Fibroblast of pulmonary artery (primary cell): ENCODE data around the gene GPX2.

Experiments used
- DNase-seq: peaks from one replicate; pipeline ENCODE4 v3.0.0-alpha.2; 2010; ENCODE audit warnings: low read depth
- H3K4me3 ChIP-seq: replicated peaks from 2 replicates; pipeline ENCODE4 v1.5.1; 2011; ENCODE audit warnings: low read depth, mild to moderate bottlenecking, control low read depth, low read length, moderate library complexity
- CTCF ChIP-seq: IDR thresholded peaks from 2 replicates; pipeline ENCODE4 v1.5.1; 2011; ENCODE audit warnings: mild to moderate bottlenecking, control low read depth, low read length, inconsistent platforms; ENCODE audit errors: missing control alignments

The GPX2 gene

DNA sequence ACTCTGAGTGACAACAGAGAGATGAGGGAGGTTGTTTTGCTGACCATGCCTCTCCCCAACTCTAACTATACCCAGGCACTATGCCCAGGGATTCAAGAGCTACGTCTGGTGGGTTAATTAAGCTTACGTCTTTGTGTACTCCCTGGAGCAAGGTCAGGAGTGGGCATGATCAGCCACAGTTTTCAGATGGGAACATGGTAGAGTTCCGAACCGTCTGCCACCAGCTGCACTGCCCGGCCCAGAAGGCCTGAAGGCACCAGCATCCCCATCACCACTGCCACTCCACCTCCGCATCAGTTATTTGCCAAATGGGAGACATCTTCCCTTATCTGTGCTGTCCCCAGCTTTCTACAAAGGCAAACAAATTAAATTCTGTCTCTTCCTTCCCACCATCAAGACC is 11.1 kb upstream of the GPX2 start:
- DNase-seq: no peak
- H3K4me3 ChIP-seq: no peak overlapping the region
- no peak for TF ChIP-seq CTCF

- TF ChIP-seq CTCF: no peak
- H3K4me3 ChIP-seq: no peak overlapping the region
- no peak for DNase-seq
Measured at GRCh38 chr14:64953310-64953654, 10.7 kb upstream of the GPX2 start.

GRCh38 chr14:64952598-64953309 is 10.2 kb upstream of the GPX2 start:
- no peak for TF ChIP-seq CTCF
- DNase-seq: no peak
- no peak overlapping the region for H3K4me3 ChIP-seq

DNA sequence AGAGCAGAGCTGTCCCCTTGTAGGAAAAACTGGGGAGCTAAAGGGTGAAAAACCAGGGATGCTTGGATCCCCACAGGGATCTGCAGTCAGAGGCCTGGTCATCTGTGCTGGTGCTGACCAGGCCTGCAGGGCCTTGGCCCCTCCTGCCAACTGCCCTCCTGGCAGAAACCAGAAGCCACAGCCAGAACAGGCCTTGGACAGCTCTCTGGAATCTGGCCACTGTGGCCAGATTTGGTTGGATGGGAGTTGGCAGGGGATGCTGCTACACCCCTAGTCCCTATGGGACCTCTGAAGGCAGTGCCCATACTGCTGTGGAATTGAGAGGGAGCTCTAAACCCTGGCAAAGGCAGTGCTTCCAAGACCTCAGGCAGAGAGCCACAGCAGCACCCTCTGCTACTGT is 9.2 kb upstream of the GPX2 start:
- no peak for TF ChIP-seq CTCF
- DNase-seq: no peak
- no peak overlapping the region for H3K4me3 ChIP-seq

- no peak overlapping the region for H3K4me3 ChIP-seq
- TF ChIP-seq CTCF: no peak
- DNase-seq: no peak
Measured at GRCh38 chr14:64951291-64951690, 8.7 kb upstream of the GPX2 start.

DNA sequence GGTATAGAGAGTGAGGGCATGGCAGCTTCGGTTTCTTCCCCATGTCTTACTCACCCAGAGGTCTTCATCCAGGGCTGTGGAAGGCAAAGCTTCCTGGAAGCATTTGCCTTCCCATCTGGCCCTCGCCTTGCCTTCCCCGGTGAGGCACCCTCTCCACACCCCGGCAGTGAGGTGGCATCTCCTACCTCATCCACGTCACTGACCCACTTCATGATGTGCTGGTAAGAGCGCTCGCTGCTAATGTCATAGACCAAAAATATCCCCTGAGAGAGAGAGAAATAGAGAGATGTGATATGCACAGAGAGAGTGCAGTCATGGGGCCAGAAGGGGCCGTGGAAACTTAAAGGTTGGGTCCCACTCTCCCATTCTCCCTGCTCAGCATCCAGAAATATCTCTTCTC is 8.3 kb upstream of the GPX2 start:
- H3K4me3 ChIP-seq: no peak overlapping the region
- DNase-seq: no peak
- TF ChIP-seq CTCF: no peak

- TF ChIP-seq CTCF: no peak
- H3K4me3 ChIP-seq: no peak overlapping the region
- DNase-seq: no peak
Measured at GRCh38 chr14:64948612-64949210, 6.2 kb upstream of the GPX2 start.
